HEK293 (cell line): ENCODE measurements around the gene HHIP.

Experiments
- CTCF ChIA-PET: fragments of 350-600 bp; formaldehyde crosslinking; extraction: SDS; loops from one replicate; lab custom pipeline; 2021; ENCODE audit warnings: antibody characterized with exemption; lab: Yijun Ruan, JAX
- POLR2A ChIA-PET: fragments of 300-600 bp; formaldehyde crosslinking; extraction: SDS; loops from one replicate; lab custom pipeline; 2020; ENCODE audit warnings: antibody characterized with exemption, inconsistent platforms; lab: Yijun Ruan, JAX
- H3K27ac ChIP-seq: fragments of 200-500 bp; sonication (Bioruptor generic); 2 replicates; pipeline ENCODE4 v1.5.1; 2014; ENCODE audit warnings: low read depth, low read length, control low read depth, inconsistent platforms; ENCODE audit errors: extremely low read depth
- H3K36me3 ChIP-seq, 2 experiments: fragments of 200-500 bp in 1 of 2; sonication (Bioruptor generic) in 1 of 2; 1 replicate in 1 of 2; 2 replicates in 1 of 2; pipeline ENCODE4 v1.5.1; 2014 to 2017; ENCODE audit warnings: inconsistent platforms in 2 of 2, low read length in 2 of 2; ENCODE audit not compliant: control insufficient read depth in 2 of 2, insufficient read depth in 1 of 2
- H3K4me1 ChIP-seq: fragments of 200-500 bp; sonication (Bioruptor generic); 2 replicates; pipeline ENCODE4 v1.5.1; 2014; ENCODE audit warnings: mild to moderate bottlenecking, low read length, inconsistent platforms; ENCODE audit not compliant: control insufficient read depth, insufficient read depth
- H3K4me3 ChIP-seq: 2 replicates; pipeline ENCODE4 v1.5.1; 2011; ENCODE audit warnings: low read depth, mild to moderate bottlenecking, control low read depth, low read length, moderate library complexity
- H3K9me3 ChIP-seq: fragments of 200-500 bp; sonication (Bioruptor generic); 2 replicates; pipeline ENCODE4 v1.5.1; 2014; ENCODE audit warnings: low read depth, low read length, inconsistent platforms; ENCODE audit not compliant: control insufficient read depth, insufficient read depth
- ATF2 ChIP-seq: fragments of 450-650 bp; formaldehyde crosslinking; IDR thresholded peaks from 2 replicates; pipeline ENCODE4 v1.5.1; 2016; ENCODE audit warnings: missing biosample characterization, missing genetic modification characterization, low read depth
- EGR2 ChIP-seq: fragments of 450-650 bp; formaldehyde crosslinking; IDR thresholded peaks from 2 replicates; pipeline ENCODE4 v1.5.1; 2016; ENCODE audit warnings: low read depth, missing biosample characterization, missing genetic modification characterization
- GFI1B ChIP-seq: fragments of 450-650 bp; formaldehyde crosslinking; IDR thresholded peaks from 2 replicates; pipeline ENCODE4 v1.5.1; 2016; ENCODE audit warnings: missing biosample characterization, missing genetic modification characterization
- HOXC10 ChIP-seq: sonication (generic); formaldehyde crosslinking; IDR thresholded peaks from 2 replicates; pipeline ENCODE4 v1.8.1; 2023; ENCODE audit warnings: mild to moderate bottlenecking, missing genetic modification reagents
- KLF7 ChIP-seq: fragments of 450-650 bp; formaldehyde crosslinking; IDR thresholded peaks from 2 replicates; pipeline ENCODE4 v1.5.1; 2016; ENCODE audit warnings: missing biosample characterization, missing genetic modification characterization, borderline replicate concordance
- KLF9 ChIP-seq: fragments of 450-650 bp; formaldehyde crosslinking; IDR thresholded peaks from 2 replicates; pipeline ENCODE4 v1.5.1; 2016; ENCODE audit warnings: missing biosample characterization, missing genetic modification characterization, low read depth
- OSR2 ChIP-seq: fragments of 450-650 bp; formaldehyde crosslinking; IDR thresholded peaks from 2 replicates; pipeline ENCODE4 v1.5.1; 2016; ENCODE audit warnings: missing biosample characterization, missing genetic modification characterization
- REPIN1 ChIP-seq: fragments of 450-650 bp; formaldehyde crosslinking; IDR thresholded peaks from 2 replicates; pipeline ENCODE4 v1.5.1; 2017; ENCODE audit warnings: missing biosample characterization, missing genetic modification characterization, low read depth
- SCRT1 ChIP-seq: fragments of 450-650 bp; formaldehyde crosslinking; IDR thresholded peaks from 2 replicates; pipeline ENCODE4 v1.5.1; 2016; ENCODE audit warnings: missing biosample characterization, missing genetic modification characterization, borderline replicate concordance
- SCRT2 ChIP-seq: fragments of 450-650 bp; formaldehyde crosslinking; IDR thresholded peaks from 2 replicates; pipeline ENCODE4 v1.5.1; 2016; ENCODE audit warnings: missing biosample characterization, missing genetic modification characterization
- ZBTB7A ChIP-seq: fragments of 450-650 bp; formaldehyde crosslinking; IDR thresholded peaks from 2 replicates; pipeline ENCODE4 v1.5.1; 2016; ENCODE audit warnings: low read depth, missing biosample characterization, missing genetic modification characterization
- ZFP3 ChIP-seq: fragments of 450-650 bp; formaldehyde crosslinking; IDR thresholded peaks from 2 replicates; pipeline ENCODE4 v1.5.1; 2016; ENCODE audit warnings: low read depth, missing biosample characterization, missing genetic modification characterization
- ZNF138 ChIP-seq: fragments of 450-650 bp; formaldehyde crosslinking; IDR thresholded peaks from 2 replicates; pipeline ENCODE4 v1.5.1; 2016; ENCODE audit warnings: missing biosample characterization, missing genetic modification characterization, borderline replicate concordance
- ZNF184 ChIP-seq: fragments of 450-650 bp; IDR thresholded peaks from 2 replicates; pipeline ENCODE4 v1.5.1; 2018; ENCODE audit warnings: missing biosample characterization, mild to moderate bottlenecking, missing genetic modification characterization
- ZNF19 ChIP-seq: fragments of 450-650 bp; formaldehyde crosslinking; IDR thresholded peaks from 2 replicates; pipeline ENCODE4; 2016; ENCODE audit warnings: missing biosample characterization, missing genetic modification characterization, low read depth
- ZNF223 ChIP-seq: fragments of 450-650 bp; formaldehyde crosslinking; IDR thresholded peaks from 2 replicates; pipeline ENCODE4 v1.5.1; 2016; ENCODE audit warnings: missing biosample characterization, missing genetic modification characterization
- ZNF26 ChIP-seq: fragments of 450-650 bp; formaldehyde crosslinking; IDR thresholded peaks from 2 replicates; pipeline ENCODE4 v1.5.1; 2016; ENCODE audit warnings: missing biosample characterization, missing genetic modification characterization
- ZNF302 ChIP-seq: fragments of 450-650 bp; formaldehyde crosslinking; IDR thresholded peaks from 2 replicates; pipeline ENCODE4 v1.5.1; 2016; ENCODE audit warnings: missing biosample characterization, missing genetic modification characterization, low read depth
- ZNF324 ChIP-seq: fragments of 450-650 bp; formaldehyde crosslinking; IDR thresholded peaks from 2 replicates; pipeline ENCODE4 v1.5.1; 2016; ENCODE audit warnings: missing biosample characterization, missing genetic modification characterization
- ZNF433 ChIP-seq: fragments of 450-650 bp; formaldehyde crosslinking; IDR thresholded peaks from 2 replicates; pipeline ENCODE4 v1.5.1; 2016; ENCODE audit warnings: missing biosample characterization, missing genetic modification characterization, low read depth
- ZNF501 ChIP-seq: fragments of 450-650 bp; formaldehyde crosslinking; IDR thresholded peaks from 2 replicates; pipeline ENCODE4 v1.5.1; 2016; ENCODE audit warnings: missing biosample characterization, missing genetic modification characterization
- ZNF560 ChIP-seq: fragments of 450-650 bp; formaldehyde crosslinking; IDR thresholded peaks from 2 replicates; pipeline ENCODE4 v1.5.1; 2017; ENCODE audit warnings: missing biosample characterization, missing genetic modification characterization, borderline replicate concordance
- ZNF571 ChIP-seq: fragments of 450-650 bp; formaldehyde crosslinking; IDR thresholded peaks from 2 replicates; pipeline ENCODE4 v1.5.0; 2017; ENCODE audit warnings: missing biosample characterization, missing genetic modification characterization
- ZNF610 ChIP-seq: fragments of 450-650 bp; formaldehyde crosslinking; IDR thresholded peaks from 2 replicates; pipeline ENCODE4 v1.5.1; 2016; ENCODE audit warnings: missing biosample characterization, missing genetic modification characterization, borderline replicate concordance
- ZNF670 ChIP-seq: fragments of 450-650 bp; formaldehyde crosslinking; IDR thresholded peaks from 2 replicates; pipeline ENCODE4 v1.5.1; 2016; ENCODE audit warnings: missing biosample characterization, missing genetic modification characterization, low read depth
- ZNF677 ChIP-seq: fragments of 450-650 bp; IDR thresholded peaks from 2 replicates; pipeline ENCODE4 v1.5.0; 2018; ENCODE audit warnings: missing biosample characterization, mild to moderate bottlenecking, missing genetic modification characterization, moderate library complexity
- ZNF777 ChIP-seq: fragments of 450-650 bp; formaldehyde crosslinking; IDR thresholded peaks from 2 replicates; pipeline ENCODE4 v1.5.1; 2017; ENCODE audit warnings: missing biosample characterization, missing genetic modification characterization, borderline replicate concordance
- ZNF792 ChIP-seq: fragments of 450-650 bp; formaldehyde crosslinking; IDR thresholded peaks from 2 replicates; pipeline ENCODE4 v1.5.1; 2016; ENCODE audit warnings: missing biosample characterization, missing genetic modification characterization
- ZSCAN23 ChIP-seq: fragments of 450-650 bp; formaldehyde crosslinking; IDR thresholded peaks from 2 replicates; pipeline ENCODE4 v1.5.1; 2016; ENCODE audit warnings: missing biosample characterization, missing genetic modification characterization
- TF ChIP-seq, protein P1 (sequence below): fragments of 450-650 bp; formaldehyde crosslinking; IDR thresholded peaks from 2 replicates; pipeline ENCODE4 v1.5.1; 2017; ENCODE audit warnings: missing biosample characterization, missing genetic modification characterization
- TF ChIP-seq, protein P2 (sequence below): fragments of 450-650 bp; IDR thresholded peaks from 2 replicates; pipeline ENCODE4 v1.5.1; 2018; ENCODE audit warnings: missing biosample characterization, mild to moderate bottlenecking, missing genetic modification characterization

HHIP gene

DNA sequence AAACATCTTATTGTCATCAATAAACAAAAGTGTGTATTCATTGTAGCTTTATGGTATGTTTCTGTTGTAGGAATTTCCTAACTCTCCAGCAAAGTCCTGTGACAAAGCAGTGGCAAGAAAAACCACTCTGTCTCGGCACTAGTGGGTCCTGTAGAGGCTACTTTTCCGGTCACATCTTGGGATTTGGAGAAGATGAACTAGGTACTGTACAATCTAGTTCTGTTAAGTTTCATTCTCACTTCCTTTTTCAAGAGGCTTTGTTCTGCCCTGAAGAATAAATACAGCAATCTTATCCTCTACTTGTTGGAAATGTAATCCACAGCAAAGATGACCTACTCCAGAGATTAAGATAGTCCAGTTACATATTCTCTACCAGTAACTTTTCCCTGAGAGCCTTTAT lies 69.3 kb downstream of the HHIP start:
- H3K9me3 ChIP-seq: no peaks in the 10 kb centered on the region
- H3K36me3 ChIP-seq: no peaks in the 10 kb centered on the region
- no peak overlapping the region for H3K4me3 ChIP-seq
- POLR2A ChIA-PET: no interaction called here
- no peak overlapping the region for H3K27ac ChIP-seq
- TF ChIP-seq ZFP3 (tag by site-specific recombination) (no peak), ZNF19 (no peak), ZNF223 (tag by site-specific recombination) (no peak), ZNF302 (tag by site-specific recombination) (no peak), ZNF26 (tag by site-specific recombination) (no peak), ZNF324 (no peak), ZNF138 (tag by site-specific recombination) (no peak), KLF9 (tag by site-specific recombination) (no peak), ZNF433 (tag by site-specific recombination) (no peak), SCRT2 (tag by site-specific recombination) (no peak), EGR2 (no peak), GFI1B (tag by site-specific recombination) (no peak), ZSCAN23 (tag by site-specific recombination) (no peak), HOXC10 (CRISPR knock-in tag) (no peak)
- TF ChIP-seq, protein P1, sequence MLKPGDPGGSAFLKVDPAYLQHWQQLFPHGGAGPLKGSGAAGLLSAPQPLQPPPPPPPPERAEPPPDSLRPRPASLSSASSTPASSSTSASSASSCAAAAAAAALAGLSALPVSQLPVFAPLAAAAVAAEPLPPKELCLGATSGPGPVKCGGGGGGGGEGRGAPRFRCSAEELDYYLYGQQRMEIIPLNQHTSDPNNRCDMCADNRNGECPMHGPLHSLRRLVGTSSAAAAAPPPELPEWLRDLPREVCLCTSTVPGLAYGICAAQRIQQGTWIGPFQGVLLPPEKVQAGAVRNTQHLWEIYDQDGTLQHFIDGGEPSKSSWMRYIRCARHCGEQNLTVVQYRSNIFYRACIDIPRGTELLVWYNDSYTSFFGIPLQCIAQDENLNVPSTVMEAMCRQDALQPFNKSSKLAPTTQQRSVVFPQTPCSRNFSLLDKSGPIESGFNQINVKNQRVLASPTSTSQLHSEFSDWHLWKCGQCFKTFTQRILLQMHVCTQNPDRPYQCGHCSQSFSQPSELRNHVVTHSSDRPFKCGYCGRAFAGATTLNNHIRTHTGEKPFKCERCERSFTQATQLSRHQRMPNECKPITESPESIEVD: no peak
- CTCF ChIA-PET: no interaction called here
- no peaks in the 10 kb centered on the region for H3K4me1 ChIP-seq

- no peaks in the 10 kb centered on the region for H3K9me3 ChIP-seq
- H3K4me1 ChIP-seq: no peaks in the 10 kb centered on the region
- ChIA-PET POLR2A (no interaction called here), CTCF (no interaction called here)
- no peak overlapping the region for H3K4me3 ChIP-seq
- H3K27ac ChIP-seq: no peak overlapping the region
- H3K36me3 ChIP-seq: no peaks in the 10 kb centered on the region
- TF ChIP-seq ZBTB7A (no peak), SCRT1 (tag by site-specific recombination) (no peak), ZNF223 (tag by site-specific recombination) (no peak), ZNF777 (tag by site-specific recombination) (no peak), ZNF184 (tag by site-specific recombination) (no peak), REPIN1 (tag by site-specific recombination) (no peak), ZNF677 (no peak), ZNF670 (tag by site-specific recombination) (no peak), ZNF501 (tag by site-specific recombination) (no peak), OSR2 (no peak), ZNF26 (tag by site-specific recombination) (no peak), ZNF571 (tag by site-specific recombination) (no peak), ZNF560 (tag by site-specific recombination) (no peak), ZNF610 (tag by site-specific recombination) (no peak), ZNF792 (no peak), KLF7 (tag by site-specific recombination) (no peak), ATF2 (tag by site-specific recombination) (no peak)
- TF ChIP-seq, protein P2, sequence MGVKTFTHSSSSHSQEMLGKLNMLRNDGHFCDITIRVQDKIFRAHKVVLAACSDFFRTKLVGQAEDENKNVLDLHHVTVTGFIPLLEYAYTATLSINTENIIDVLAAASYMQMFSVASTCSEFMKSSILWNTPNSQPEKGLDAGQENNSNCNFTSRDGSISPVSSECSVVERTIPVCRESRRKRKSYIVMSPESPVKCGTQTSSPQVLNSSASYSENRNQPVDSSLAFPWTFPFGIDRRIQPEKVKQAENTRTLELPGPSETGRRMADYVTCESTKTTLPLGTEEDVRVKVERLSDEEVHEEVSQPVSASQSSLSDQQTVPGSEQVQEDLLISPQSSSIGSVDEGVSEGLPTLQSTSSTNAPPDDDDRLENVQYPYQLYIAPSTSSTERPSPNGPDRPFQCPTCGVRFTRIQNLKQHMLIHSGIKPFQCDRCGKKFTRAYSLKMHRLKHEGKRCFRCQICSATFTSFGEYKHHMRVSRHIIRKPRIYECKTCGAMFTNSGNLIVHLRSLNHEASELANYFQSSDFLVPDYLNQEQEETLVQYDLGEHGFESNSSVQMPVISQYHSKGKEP (tag by site-specific recombination): no peak
Observed at GRCh38 chr4:144716778-144717177, 70.8 kb downstream of the HHIP start.
